Adipocyte (in vitro differentiated cells): ENCODE measurements around the gene ARL15.

Experiments used
- DNase-seq: peaks from one replicate; pipeline ENCODE4 v3.0.0-alpha.2; 2015; ENCODE audit warnings: low read depth
- H3K27me3 ChIP-seq: replicated peaks from 2 replicates; pipeline ENCODE4 v1.7.0; 2013; ENCODE audit warnings: mild to moderate bottlenecking, low read length, moderate library complexity; ENCODE audit not compliant: control insufficient read depth, insufficient read depth
- H3K36me3 ChIP-seq: 2 replicates; pipeline ENCODE4 v1.7.0; 2013; ENCODE audit warnings: low read length, mild to moderate bottlenecking, moderate library complexity; ENCODE audit not compliant: control insufficient read depth, insufficient read depth, severe bottlenecking
- H3K4me1 ChIP-seq: 2 replicates; pipeline ENCODE4 v1.7.0; 2013; ENCODE audit warnings: mild to moderate bottlenecking, low read length, moderate library complexity; ENCODE audit not compliant: control insufficient read depth, insufficient read depth
- H3K4me3 ChIP-seq: 2 replicates; pipeline ENCODE4 v1.7.0; 2013; ENCODE audit warnings: mild to moderate bottlenecking, low read length, moderate library complexity
- H3K9ac ChIP-seq: 2 replicates; pipeline ENCODE4 v1.7.0; 2013; ENCODE audit warnings: mild to moderate bottlenecking, low read length, moderate library complexity
- H3K9me3 ChIP-seq: 2 replicates; pipeline ENCODE4 v1.7.0; 2013; ENCODE audit warnings: mild to moderate bottlenecking, low read length, moderate library complexity; ENCODE audit not compliant: control insufficient read depth

ARL15 gene

DNA sequence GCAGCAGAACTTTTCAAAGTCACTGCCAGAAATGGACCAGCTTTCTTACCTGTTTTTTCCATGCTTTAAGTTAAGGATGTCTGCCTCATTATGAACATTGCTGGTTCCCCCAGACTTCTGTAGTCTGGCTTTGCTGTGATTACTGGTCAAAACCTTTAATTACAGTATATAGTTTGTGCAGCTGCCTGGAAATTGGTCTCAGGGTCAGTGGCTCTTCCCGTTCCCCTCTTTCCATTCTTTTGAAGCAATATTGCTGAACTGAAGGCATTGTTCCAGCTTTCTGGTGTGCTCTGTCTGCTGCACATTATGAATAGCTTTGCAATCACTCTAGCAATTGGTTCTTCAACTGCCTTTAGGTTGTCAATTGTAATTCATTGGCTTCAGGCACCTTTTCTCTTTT, 206.5 kb downstream of the ARL15 start:
- no peak overlapping the region for H3K4me3 ChIP-seq
- H3K36me3 ChIP-seq, result no peaks in the 10 kb centered on the region
- no peak for DNase-seq
- peaks cover 4% of the 10 kb centered on the region for H3K4me1 ChIP-seq
- no peaks in the 10 kb centered on the region for H3K27me3 ChIP-seq
- H3K9ac ChIP-seq, result no peak overlapping the region
- no peaks in the 10 kb centered on the region for H3K9me3 ChIP-seq

DNA sequence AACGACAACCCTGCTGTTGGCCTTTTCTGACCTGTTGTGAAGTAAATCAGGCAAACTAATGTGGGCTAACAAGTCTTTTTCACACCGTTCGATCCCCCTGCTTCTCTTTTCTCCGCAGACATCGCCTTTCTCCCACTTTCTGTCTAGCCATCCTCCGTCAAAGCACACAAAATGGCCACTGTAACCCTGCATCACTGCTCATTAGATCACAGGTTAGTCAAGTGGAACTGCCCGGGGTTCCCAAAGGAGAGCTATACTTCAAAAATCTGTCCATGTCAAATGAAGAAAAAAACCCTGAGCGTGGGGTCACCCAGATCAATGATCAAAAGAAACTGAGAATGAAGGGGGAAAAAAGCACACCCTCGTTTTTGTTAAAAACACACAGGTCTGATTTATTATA, 212.1 kb downstream of the ARL15 start:
- Histone ChIP-seq H3K27me3 (no peaks in the 10 kb centered on the region), H3K4me3 (no peak overlapping the region), H3K9me3 (no peaks in the 10 kb centered on the region), H3K36me3 (no peaks in the 10 kb centered on the region), H3K9ac (no peak overlapping the region), H3K4me1 (no peaks in the 10 kb centered on the region)
- no peak for DNase-seq

DNA sequence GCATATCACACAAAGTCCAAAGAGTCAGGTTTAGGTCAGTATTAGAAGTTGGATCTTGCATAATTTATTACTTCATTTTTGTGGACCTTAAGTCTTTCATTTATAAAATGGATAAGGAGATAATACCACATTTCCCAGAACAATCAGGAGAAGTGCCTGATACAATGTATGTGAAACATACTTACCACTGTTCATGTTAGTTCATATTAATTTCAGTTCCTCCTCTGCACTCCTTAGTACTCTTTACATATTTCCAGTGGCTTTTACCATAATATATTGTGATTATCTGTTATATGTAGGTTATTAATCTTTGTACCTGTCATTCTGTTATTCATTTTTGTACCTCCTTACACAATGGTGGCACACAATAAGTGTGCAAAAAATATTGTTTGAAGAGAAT, 214.4 kb downstream of the ARL15 start:
- Histone ChIP-seq H3K9me3 (no peaks in the 10 kb centered on the region), H3K4me1 (peaks cover 6% of the 10 kb centered on the region), H3K4me3 (no peak overlapping the region), H3K9ac (no peak overlapping the region), H3K36me3 (no peaks in the 10 kb centered on the region), H3K27me3 (no peaks in the 10 kb centered on the region)
- DNase-seq, result no peak

DNA sequence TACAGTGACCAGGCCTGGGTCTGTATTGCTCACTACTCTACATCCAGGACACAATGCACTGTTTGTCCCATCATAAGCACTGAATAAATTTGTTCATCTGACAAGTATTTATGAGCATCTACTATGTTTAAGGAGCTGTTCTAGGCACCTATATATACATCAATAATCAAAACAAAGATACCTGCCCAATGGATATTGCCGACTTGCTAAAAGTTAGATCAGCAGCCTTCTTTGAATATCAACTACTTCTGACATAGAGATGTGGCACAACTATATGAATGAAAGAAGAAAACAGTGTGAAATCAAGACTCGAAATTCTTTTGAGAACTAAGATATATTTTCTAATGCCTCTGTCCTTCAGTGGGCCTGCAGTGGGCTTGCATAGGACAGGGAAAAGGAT, 215.7 kb downstream of the ARL15 start:
- no peak overlapping the region for H3K9ac ChIP-seq
- DNase-seq, result no peak
- H3K27me3 ChIP-seq, result no peaks in the 10 kb centered on the region
- no peaks in the 10 kb centered on the region for H3K36me3 ChIP-seq
- H3K4me3 ChIP-seq, result no peak overlapping the region
- no peaks in the 10 kb centered on the region for H3K9me3 ChIP-seq
- peaks cover 11% of the 10 kb centered on the region for H3K4me1 ChIP-seq

DNA sequence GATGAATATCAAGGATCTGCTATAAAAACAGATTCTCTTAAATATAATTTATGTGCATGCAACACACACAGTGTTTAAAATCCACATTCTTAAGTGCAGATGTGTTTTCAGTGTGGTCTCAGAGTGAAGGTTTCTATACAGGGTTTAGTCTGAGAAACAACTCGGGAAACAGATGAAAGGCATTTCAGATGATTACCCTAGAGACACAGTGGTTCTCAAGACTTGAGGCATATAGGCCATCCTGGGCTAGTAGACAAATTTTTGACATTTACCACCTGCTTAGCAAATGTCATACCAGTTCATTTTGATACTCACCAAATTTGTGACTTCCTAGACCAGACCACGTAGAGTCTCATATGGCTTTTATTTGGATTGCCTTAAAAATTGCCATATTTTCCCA, 216.5 kb downstream of the ARL15 start:
- H3K36me3 ChIP-seq, result no peaks in the 10 kb centered on the region
- no peaks in the 10 kb centered on the region for H3K27me3 ChIP-seq
- H3K9me3 ChIP-seq, result no peaks in the 10 kb centered on the region
- H3K9ac ChIP-seq, result no peak overlapping the region
- no peak overlapping the region for H3K4me3 ChIP-seq
- peaks cover 11% of the 10 kb centered on the region for H3K4me1 ChIP-seq
- no peak for DNase-seq

DNA sequence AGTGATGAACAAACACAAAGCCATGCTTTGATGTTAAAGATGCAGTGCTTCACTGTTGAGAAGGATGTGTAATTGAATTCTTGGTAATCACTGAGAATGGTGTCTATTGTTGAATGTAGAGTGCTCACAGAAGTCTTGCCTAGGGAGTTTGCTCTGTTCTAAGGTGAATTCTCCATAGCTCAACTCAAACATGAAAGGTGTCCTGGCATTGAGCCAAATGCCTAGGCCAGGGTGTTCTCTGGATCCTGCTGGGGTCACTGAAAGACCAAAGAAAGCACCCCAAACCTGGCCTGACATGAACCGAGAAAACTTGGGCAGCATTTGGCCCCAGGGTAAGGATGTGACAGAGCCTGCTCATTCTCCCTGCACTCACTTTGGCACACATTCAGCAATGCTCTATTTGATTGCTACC, 217.3 kb downstream of the ARL15 start:
- Histone ChIP-seq H3K9me3 (no peaks in the 10 kb centered on the region), H3K4me1 (peaks cover 15% of the 10 kb centered on the region), H3K27me3 (no peaks in the 10 kb centered on the region), H3K36me3 (no peaks in the 10 kb centered on the region), H3K4me3 (no peak overlapping the region), H3K9ac (no peak overlapping the region)
- DNase-seq, result no peak

DNA sequence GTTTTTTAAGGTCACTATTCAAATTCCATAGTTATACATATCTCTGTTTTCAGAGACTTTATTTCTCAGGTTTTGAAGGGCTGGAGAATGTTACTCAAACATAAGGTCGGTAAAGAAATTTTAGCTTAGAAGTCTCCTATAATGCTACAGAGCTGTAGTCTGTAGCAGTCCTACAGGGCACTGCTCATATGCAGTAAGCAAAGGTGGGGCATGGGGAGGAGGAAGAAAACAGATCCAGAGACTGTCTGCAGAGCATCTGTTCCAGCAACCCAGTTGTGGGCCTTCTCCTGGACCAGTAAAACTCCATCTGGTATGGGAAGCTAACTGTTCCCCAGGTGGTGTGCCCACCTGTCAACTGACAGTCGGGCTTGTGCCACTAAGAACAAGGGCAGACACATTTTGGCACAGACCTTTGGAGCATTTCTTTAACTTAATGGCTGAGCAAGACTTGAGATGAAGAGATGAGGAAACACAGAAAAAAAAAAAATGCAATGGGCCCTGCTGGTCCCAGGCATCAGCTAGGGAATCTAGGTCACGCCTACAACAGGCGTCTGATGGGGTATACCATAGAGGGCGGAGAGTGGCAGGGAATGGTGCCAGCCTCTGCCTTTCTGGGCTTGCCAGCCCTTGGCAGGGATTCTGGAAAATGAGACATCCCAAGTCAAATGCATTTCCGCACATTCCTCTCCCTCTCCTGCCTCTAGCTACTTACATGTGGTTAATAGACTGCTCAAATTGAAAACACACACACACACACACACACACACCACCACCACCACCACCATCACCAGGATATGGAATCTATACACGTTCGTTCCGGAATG, 218.9 kb downstream of the ARL15 start:
- no peaks in the 10 kb centered on the region for H3K36me3 ChIP-seq
- no peaks in the 10 kb centered on the region for H3K9me3 ChIP-seq
- H3K4me3 ChIP-seq, result peak overlapping the region; percentile 58
- peak overlapping the region; percentile 47 for H3K9ac ChIP-seq
- peaks cover 18% of the 10 kb centered on the region for H3K4me1 ChIP-seq
- no peaks in the 10 kb centered on the region for H3K27me3 ChIP-seq
- peak; percentile 25 for DNase-seq

DNA sequence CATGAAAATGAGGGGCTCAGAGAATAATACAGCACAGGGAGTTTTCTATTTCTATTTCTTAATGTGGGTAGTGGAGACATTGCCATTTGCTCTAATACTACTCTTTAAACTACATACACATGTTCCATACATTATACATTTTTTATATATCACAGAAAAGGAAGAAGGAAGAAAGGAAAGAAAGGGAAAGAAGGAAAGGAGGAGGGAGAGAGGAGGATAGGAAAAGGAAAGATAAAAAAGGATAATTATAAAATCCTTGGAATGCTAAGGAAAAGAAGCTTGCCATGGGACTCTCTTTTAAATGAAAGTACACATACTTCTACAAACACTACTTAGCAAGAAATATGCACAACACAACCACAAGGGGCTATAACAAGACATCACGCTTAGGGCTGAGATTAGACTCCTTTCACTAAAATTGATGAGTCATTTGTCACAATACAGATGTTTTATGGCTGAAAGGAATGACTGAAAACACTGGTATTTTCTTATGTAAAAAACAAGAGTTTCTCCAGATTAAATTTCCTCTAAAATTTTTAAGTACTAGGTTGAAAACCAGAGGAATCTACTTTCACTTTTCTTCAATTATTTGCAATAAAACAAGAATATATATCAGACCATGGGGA, 219.8 kb downstream of the ARL15 start:
- no peaks in the 10 kb centered on the region for H3K9me3 ChIP-seq
- H3K9ac ChIP-seq, result peak overlapping the region; percentile 47
- no peaks in the 10 kb centered on the region for H3K27me3 ChIP-seq
- H3K36me3 ChIP-seq, result no peaks in the 10 kb centered on the region
- peak; percentile 89 for DNase-seq
- peaks cover 18% of the 10 kb centered on the region for H3K4me1 ChIP-seq
- H3K4me3 ChIP-seq, result peak overlapping the region; percentile 58

DNA sequence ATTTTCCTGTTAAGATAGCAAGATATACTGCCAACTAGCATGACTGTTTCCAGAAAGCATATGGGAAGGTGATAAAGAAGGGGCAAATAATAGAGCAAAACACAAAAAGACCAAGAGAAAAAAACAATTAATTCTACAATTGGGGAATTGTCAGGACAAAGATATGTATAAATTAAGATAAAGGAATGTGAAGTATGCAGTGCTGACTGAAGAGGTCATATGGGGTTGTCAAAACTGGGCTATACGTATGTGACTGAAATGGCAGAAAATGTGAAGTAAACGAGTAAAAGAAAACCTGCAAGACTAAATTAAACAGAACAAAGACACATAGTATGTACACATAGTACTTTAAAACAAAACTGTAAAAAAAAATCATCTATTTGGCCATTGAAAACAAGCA, 222.3 kb downstream of the ARL15 start:
- no peaks in the 10 kb centered on the region for H3K9me3 ChIP-seq
- H3K9ac ChIP-seq, result no peak overlapping the region
- no peaks in the 10 kb centered on the region for H3K36me3 ChIP-seq
- H3K4me3 ChIP-seq, result no peak overlapping the region
- peaks cover 18% of the 10 kb centered on the region for H3K4me1 ChIP-seq
- DNase-seq, result no peak
- no peaks in the 10 kb centered on the region for H3K27me3 ChIP-seq

DNA sequence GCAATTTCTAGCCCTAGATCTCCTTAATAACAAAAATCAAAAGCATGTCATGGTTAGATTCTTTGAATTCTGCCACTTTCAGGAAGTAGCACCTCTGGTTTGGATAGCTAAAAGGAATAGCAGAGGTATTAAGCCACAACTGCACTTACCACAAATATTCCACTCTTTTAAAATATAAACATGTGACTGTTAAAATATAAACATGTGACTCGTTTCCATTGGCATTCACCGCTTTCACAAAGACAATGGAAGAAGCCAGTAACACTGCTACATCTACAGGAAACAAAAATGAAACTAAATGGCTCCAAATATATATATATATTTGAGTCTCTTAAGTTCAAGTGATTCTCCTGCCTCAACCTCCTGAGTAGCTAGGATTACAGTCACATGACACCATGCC, 222.9 kb downstream of the ARL15 start:
- Histone ChIP-seq H3K9me3 (no peaks in the 10 kb centered on the region), H3K36me3 (no peaks in the 10 kb centered on the region), H3K4me1 (peaks cover 18% of the 10 kb centered on the region), H3K27me3 (no peaks in the 10 kb centered on the region), H3K9ac (no peak overlapping the region), H3K4me3 (no peak overlapping the region)
- peak; percentile 70 for DNase-seq

DNA sequence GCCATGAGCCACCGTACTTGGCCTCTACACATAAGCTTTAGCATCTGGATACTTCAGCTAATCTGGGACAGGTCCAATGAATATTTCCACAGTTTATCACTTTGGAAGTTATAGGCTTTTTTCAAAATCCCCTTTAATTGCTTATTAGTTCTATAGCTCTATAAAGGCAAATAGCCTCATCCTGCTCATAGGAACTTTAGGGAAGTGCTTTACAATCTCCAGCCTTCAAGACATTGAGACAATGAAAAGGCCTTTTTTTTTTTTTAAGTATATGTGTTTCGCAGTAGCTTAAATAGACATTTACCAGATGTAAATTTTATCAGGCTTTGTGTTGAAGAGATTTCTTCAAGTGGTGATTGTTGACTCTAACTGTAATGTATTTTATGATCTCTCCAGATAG, 224.2 kb downstream of the ARL15 start:
- DNase-seq, result no peak
- no peak overlapping the region for H3K9ac ChIP-seq
- H3K27me3 ChIP-seq, result no peaks in the 10 kb centered on the region
- no peak overlapping the region for H3K4me3 ChIP-seq
- peaks cover 14% of the 10 kb centered on the region for H3K4me1 ChIP-seq
- no peaks in the 10 kb centered on the region for H3K9me3 ChIP-seq
- no peaks in the 10 kb centered on the region for H3K36me3 ChIP-seq
